ENCODE measurements around the gene ADRA1B.

Gene ADRA1B

DNA sequence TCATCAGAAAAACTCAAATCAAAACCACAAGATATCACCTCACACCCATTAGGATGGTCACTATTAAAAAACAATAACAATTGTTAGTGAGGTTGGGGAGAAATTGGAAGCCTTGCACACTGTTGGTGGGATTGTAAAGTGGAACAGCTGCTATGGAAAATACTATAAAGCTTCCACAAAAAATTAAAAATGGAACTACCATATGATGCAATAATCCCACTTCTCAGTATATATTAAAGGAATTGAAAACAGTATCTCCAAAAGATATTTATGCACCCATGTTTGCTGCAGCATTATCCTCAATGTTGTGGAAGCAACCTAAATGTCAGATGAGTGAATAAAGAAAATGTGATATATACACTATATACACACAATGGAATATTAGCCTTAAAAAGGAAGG is 14.5 kb upstream of the ADRA1B start:
- DNase-seq (ENCODE audit: low spot score): no peak

- peak; percentile 36 for DNase-seq (ENCODE audit: low spot score)
Observed at GRCh38 chr5:159902444-159903121, 13.7 kb upstream of the ADRA1B start.

GRCh38 chr5:159903131-159903530 is 13.2 kb upstream of the ADRA1B start:
- no peak for DNase-seq (ENCODE audit: low spot score)

GRCh38 chr5:159904874-159905273 is 11.4 kb upstream of the ADRA1B start:
- no peak for DNase-seq (ENCODE audit: low spot score)

DNA sequence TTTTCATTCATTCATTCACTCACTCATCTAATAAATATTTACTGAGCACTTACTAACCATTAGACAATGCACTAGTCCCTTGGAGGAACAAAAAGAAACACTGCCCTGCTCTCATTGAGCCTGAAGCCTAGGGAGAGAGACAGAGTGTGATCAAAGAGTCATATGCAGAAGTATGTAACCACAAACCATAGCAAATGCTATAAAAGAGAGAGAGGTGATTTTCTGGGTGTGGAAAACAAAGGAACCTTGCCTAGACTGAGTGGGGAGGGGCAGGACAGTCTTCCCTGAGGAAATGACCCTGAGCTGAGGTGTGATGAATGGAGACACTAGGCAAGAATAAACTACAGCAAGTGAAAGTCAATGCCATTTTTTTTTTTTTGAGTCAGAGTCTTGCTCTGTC is 10.8 kb upstream of the ADRA1B start:
- DNase-seq (ENCODE audit: low spot score): no peak

GRCh38 chr5:159906463-159906862 is 9.8 kb upstream of the ADRA1B start:
- no peak for DNase-seq (ENCODE audit: low spot score)

DNA sequence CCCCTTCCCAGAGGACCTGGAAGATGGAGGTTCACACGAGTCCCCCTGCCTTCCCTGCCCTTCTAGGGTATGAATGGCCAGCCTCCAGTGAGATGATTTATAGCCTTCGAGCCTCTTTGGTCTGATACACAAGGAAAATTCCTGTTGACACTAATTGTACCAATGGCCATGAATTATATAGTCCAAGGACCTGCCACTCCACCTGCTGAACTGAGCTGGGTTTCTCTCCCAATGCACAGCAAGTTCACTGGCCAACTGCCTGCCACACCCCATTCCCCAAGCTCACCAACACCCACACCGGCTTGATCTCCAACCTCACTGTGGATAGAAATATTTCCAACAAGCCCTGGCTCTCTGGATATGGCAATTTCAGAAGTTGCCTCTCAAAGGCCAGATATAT is 9.3 kb upstream of the ADRA1B start:
- no peak for DNase-seq (ENCODE audit: low spot score)

DNA sequence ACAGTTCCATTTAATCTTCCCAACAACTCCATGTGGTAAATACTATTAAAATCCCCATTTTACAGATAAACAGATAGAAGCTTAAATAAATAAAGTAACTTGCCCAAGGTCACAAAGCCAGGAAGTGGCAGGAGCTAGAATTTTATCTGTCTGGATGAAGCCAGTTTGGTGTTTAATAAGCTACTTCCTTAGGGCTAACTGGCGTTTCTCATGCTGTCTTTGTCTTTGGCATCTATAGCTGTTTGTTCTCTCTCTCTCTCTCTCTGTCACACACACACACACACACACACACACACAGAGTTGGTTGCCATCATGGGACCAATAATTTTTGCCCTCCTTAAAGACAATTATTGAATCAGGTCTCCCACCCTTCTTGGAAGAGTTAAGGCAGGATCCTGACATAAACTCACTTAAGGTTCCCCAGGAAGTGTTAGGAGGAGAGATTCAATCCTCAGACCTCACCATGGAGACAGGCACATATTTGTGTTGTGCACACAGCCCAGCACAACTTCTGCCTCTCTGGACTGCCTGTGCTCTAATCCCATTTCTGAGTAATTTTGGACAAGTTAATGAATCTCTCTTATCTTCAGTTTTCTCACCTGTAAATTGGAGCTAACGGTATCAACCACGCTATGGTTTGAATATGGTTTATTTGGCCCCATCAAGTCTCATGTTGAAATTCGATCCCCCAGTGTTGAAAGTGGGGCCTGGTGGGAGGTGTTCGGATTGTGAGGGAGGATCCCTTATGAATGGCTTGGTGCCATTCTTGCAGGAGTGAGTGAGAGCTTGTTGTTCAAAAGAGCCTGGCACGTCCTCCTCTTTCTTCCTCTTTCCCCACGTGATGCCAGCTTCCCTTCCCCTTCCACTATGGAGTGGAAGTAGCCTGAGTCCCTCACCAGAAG is 8.3 kb upstream of the ADRA1B start:
- no peak for DNase-seq (ENCODE audit: low spot score)

GRCh38 chr5:159908591-159908940 is 7.7 kb upstream of the ADRA1B start:
- DNase-seq (ENCODE audit: low spot score): no peak

GRCh38 chr5:159909126-159909525 is 7.2 kb upstream of the ADRA1B start:
- DNase-seq (ENCODE audit: low spot score): no peak

DNA sequence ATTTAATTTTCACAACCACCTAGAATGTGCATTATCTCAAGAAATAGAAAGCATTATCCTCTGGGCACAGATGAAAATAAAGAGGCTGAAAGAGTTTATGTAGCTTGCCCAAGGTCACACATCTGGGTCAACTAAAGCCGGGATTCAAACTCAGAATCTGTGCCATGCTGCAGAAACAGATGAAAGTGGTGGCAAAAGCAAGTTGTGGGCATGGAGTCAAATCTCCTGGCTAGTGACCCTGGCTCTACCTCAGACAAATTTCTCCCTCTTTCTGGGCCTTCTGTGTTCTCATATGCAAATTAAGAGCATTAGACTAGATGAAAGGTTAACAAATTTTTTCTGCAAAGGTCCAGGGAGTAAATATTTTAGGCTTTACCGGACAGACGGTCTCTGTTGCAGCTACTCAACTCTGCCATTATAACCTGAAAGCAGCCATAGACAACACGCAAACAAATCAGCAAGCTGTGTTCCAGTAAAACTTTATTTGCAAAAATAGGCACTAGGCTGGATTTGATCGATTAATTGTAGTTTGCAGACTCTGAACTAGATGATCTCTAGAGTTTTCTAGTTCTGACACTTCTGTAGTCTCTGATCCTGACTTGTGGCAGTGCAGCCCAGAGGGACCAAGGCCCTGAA is 6.0 kb upstream of the ADRA1B start:
- no peak for DNase-seq (ENCODE audit: low spot score)

GRCh38 chr5:159910843-159911229 is 5.4 kb upstream of the ADRA1B start:
- DNase-seq (ENCODE audit: low spot score): no peak

DNA sequence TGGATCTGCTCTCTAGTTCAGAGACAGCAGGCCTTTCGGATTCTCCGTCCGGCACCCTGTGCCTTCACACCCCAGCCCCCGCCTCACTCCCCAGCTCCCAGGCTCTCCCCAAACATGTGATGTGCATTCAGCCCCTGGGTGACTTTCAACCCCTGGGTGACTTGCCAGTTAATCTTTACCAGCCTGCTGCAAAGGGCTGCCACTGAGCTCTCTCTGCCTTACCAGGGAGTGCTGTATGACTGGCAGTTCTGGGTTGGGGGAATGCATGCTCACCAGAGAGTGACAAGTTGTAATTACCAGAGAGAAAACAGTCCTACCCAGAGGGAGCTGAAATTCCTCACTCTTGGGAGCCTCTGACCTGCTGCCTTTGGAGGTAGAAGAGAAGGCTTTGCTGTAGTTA is 4.9 kb upstream of the ADRA1B start:
- no peak for DNase-seq (ENCODE audit: low spot score)

DNA sequence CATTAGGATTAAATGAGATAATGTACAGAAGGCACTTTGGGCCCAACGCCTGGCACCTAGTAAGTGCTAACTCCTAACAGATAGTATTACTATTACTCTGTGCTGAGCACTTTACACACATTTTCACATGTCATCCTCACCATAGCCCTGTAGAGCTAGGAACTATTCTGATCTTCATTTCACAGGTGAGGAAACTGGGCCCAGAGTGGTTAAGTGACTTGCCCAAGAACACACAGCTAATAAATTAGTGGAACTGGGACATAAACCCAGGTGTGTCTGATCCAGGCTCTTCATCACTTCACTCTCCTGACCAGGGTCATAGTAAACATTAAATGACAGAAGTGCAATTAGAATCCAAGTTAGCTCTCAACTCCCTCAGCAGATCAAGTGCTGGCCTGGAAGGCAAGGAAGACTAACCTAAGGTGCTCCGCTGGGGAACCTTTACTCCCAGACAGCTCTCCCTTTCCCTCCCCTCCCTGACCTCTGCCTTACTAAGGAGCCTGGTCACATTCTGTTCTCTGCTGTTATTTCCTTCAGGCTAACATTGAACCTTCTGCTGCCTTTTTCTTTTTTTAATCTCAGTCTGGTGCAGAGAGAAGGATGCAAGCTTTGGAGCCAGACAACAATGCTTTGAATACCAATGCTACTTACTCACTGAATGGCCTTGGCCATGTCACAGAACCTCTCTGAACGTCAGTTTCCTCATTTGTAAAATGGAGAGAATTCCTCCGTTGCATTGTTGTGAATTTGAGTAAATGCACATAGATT is 4.1 kb upstream of the ADRA1B start:
- DNase-seq (ENCODE audit: low spot score): peak; percentile 93

DNA sequence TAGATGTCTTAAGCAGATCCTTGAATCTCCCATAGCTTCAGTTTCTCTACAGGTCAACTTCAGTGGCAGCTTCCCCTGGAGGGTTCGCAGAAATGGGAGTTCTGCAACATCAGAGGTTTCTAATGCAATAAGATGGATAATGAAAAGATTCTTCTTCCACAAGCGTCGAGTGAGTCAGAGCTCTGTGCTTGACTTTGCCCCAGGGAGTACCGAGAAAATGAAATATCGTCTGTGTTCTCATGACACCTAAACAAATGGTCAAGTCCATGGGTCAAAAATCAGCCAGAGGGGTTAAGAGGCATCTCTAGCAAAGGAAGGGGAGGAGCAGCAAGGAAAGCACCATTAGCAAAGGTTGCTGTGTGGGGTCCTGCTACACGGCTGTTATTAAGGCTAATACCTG is 3.2 kb upstream of the ADRA1B start:
- DNase-seq (ENCODE audit: low spot score): no peak

DNA sequence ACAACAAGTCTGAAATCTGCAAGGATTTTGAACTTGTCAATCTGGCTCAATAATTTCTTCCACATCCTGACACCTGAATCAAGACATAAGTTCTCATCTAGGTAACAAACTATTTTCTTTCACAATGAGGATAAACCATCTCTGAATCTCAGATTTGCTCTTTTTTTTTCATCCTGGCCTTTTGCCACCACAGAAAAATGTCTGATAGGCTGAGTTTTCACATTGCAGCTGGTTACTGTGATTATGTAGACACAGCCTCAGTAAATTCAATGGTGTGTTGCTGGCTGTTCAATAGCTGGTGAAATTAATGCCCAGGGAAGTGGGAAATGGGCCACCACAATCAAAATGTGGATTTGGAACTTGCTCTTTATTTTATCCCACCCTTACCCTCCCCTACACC is 2.8 kb upstream of the ADRA1B start:
- DNase-seq (ENCODE audit: low spot score): no peak

- DNase-seq (ENCODE audit: low spot score): no peak
Observed at GRCh38 chr5:159916841-159917761, 819 bp downstream of the ADRA1B start.

- no peak for DNase-seq (ENCODE audit: low spot score)
Observed at GRCh38 chr5:159917994-159918393, 1.7 kb downstream of the ADRA1B start.

- DNase-seq (ENCODE audit: low spot score): no peak
Observed at GRCh38 chr5:159921721-159922120, 5.4 kb downstream of the ADRA1B start.

DNA sequence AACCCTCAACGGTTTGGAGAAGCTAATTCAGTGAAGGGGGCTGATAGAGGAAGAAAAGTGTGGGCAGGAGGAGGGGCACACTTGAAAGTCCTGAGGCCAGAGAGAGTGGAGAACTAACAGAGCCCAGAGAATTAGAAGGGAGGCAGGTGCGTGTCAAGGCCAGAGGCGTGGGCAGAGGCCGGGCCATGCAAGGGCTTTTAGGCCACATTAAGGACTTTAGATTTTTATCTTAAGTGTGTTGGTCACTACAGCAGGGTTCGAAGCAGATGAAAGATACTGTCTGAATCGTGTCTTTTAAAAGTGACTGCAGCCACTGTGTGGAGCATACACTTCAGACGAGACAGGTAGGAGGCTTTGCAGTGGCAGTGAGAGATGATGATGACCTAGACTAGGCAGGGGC is 6.7 kb downstream of the ADRA1B start:
- DNase-seq (ENCODE audit: low spot score): no peak

All from kidney capillary endothelial cell (primary cell).